Skin of body (tissue), 2 donors: ENCODE data around the gene FBL. TPM values are rescaled to one million over a fixed set of nuclear protein-coding genes. Genes with fewer than 3 reads are reported as not detected.
A peak's percentile ranks its signal among the peaks of the same experiment; 100 is the strongest.
"Not testable (repeated sequence)": the region's sequence is repeated elsewhere in the genome, so short reads cannot be mapped to it uniquely, and the experiment has no call there.

ENCODE experiments used
- DNase-seq: peaks from one replicate; lab custom pipeline; 2025; lab: John Stamatoyannopoulos, UW
- total RNA-seq: library from RNA; depleted of rRNA; stranded (reverse); fragments of >200 nt; gene quantifications from one replicate; pipeline ENCODE4 v1.2.3, GENCODE V29; 2014

Gene FBL
- total RNA-seq, 1 donor from 2014 or later, result 181 TPM

- no peak for DNase-seq
Measured at GRCh38 chr19:39825531-39826076, 20.6 kb downstream of the FBL start.

- no peak for DNase-seq
Measured at GRCh38 chr19:39825093-39825463, 21.1 kb downstream of the FBL start.

- DNase-seq, result peak; percentile 94
Measured at GRCh38 chr19:39824143-39825092, 21.8 kb downstream of the FBL start.

- no peak for DNase-seq
Measured at GRCh38 chr19:39823686-39824085, 22.5 kb downstream of the FBL start.

- no peak for DNase-seq
Measured at GRCh38 chr19:39820696-39821095, 25.5 kb downstream of the FBL start.

- no peak for DNase-seq
Measured at GRCh38 chr19:39819786-39820185, 26.4 kb downstream of the FBL start.

GRCh38 chr19:39818626-39819097, 27.5 kb downstream of the FBL start:
- DNase-seq, result no peak

GRCh38 chr19:39817888-39818561, 28.2 kb downstream of the FBL start:
- DNase-seq, result no peak

- no peak for DNase-seq
Measured at GRCh38 chr19:39816287-39817048, 29.7 kb downstream of the FBL start.

- DNase-seq, result no peak
Measured at GRCh38 chr19:39814595-39814994, 31.6 kb downstream of the FBL start.

- DNase-seq, result not testable (repeated sequence)
Measured at GRCh38 chr19:39814111-39814510, 32.1 kb downstream of the FBL start.

- no peak for DNase-seq
Measured at GRCh38 chr19:39813264-39813993, 32.8 kb downstream of the FBL start.

- DNase-seq, result no peak
Measured at GRCh38 chr19:39811064-39811463, 35.1 kb downstream of the FBL start.

- DNase-seq, result no peak
Measured at GRCh38 chr19:39810424-39810823, 35.8 kb downstream of the FBL start.

- DNase-seq, result no peak
Measured at GRCh38 chr19:39809368-39809767, 36.8 kb downstream of the FBL start.

GRCh38 chr19:39808688-39809087, 37.5 kb downstream of the FBL start:
- not testable (repeated sequence) for DNase-seq

- no peak for DNase-seq
Measured at GRCh38 chr19:39807846-39808364, 38.3 kb downstream of the FBL start.

GRCh38 chr19:39805104-39805503, 41.1 kb downstream of the FBL start:
- DNase-seq, result no peak

GRCh38 chr19:39802958-39803357, 43.2 kb downstream of the FBL start:
- no peak for DNase-seq

GRCh38 chr19:39797083-39797482, 49.1 kb downstream of the FBL start:
- DNase-seq, result no peak
